ENCODE results near the gene C1orf52. TPM values are rescaled to one million over a fixed set of nuclear protein-coding genes. Genes with fewer than 3 reads are reported as not detected.
A peak's percentile ranks its signal among the peaks of the same experiment; 100 is the strongest.

C1orf52 gene
- total and polyA plus RNA-seq, 9 of the 15 experiments (the other 6 are each of a cell fraction or from before 2014, with no cell fraction given): 17.0 to 38.5 (median 33.0) TPM

- TF ChIP-seq ZBTB43 (CRISPR knock-in tag; IDR thresholded peaks at IDR 0.05) (no peak), ZNF41 (CRISPR knock-in tag; conservative IDR thresholded peaks at IDR 0.05) (no peak), KDM4B (IDR thresholded peaks at IDR 0.05; ENCODE audit: borderline replicate concordance in 2 of 2, low read depth in 1 of 2) (no peak), PHF21A (IDR thresholded peaks at IDR 0.05; ENCODE audit: borderline replicate concordance, low read depth) (no peak), MNT (conservative IDR thresholded peaks at IDR 0.05) (peak; percentile 38 to 71; a peak in 2 of 4 replicates), NR2C1 (IDR thresholded peaks at IDR 0.05) (no peak), NR2C1 (tag; IDR thresholded peaks at IDR 0.05) (no peak), HDAC8 (tag; IDR thresholded peaks at IDR 0.05) (0 out of 2 replicates have a peak, but pooled peaks have one; percentile 28), SRSF7 (optimal IDR thresholded peaks at IDR 0.05; ENCODE audit: low read depth, low read length) (no peak), PREB (CRISPR knock-in tag; IDR thresholded peaks at IDR 0.05) (no peak), ZSCAN29 (IDR thresholded peaks at IDR 0.05) (no peak), TEAD1 (CRISPR knock-in tag; IDR thresholded peaks at IDR 0.05) (peak; percentile 93 to 100), VEZF1 (CRISPR knock-in tag; IDR thresholded peaks at IDR 0.05) (peak; percentile 44), HDAC3 (IDR thresholded peaks at IDR 0.05; ENCODE audit: borderline replicate concordance, partially characterized antibody) (no peak), CEBPG (CRISPR knock-in tag; IDR thresholded peaks at IDR 0.05) (peak; percentile 32; the same call in 1 of the 2 replicates), CEBPG (tag; conservative IDR thresholded peaks at IDR 0.05 in 1 of 2, IDR thresholded peaks at IDR 0.05 in 1 of 2) (no peak), MXI1 (IDR thresholded peaks at IDR 0.05; ENCODE audit: low read depth, low read length) (no peak), FUS (optimal IDR thresholded peaks at IDR 0.05; ENCODE audit: low read depth, low read length) (peak; percentile 34)
These were observed 57.9 kb downstream of the C1orf52 start (continued) for GRCh38 chr1:85201340-85202091.
